ENCODE data around the gene PSMB9. TPM values are rescaled to one million over a fixed set of nuclear protein-coding genes. Genes with fewer than 3 reads are reported as not detected.
A peak's percentile ranks its signal among the peaks of the same experiment; 100 is the strongest.
"Not testable (repeated sequence)": the region's sequence is repeated elsewhere in the genome, so short reads cannot be mapped to it uniquely, and the experiment has no call there.

Gene PSMB9
- total and polyA plus RNA-seq, 12 donors, result 13.4 to 69.8 (median 40.4) TPM

- TF ChIP-seq POLR2A (IDR thresholded peaks at IDR 0.05) (no peak), CTCF (IDR thresholded peaks at IDR 0.05) (no peak)
- DNase-seq, result no peak
- H3K4me1 ChIP-seq (replicated peaks in 1 of 2), result no peaks in the 10 kb centered on the region
- no peaks in the 10 kb centered on the region for H3K36me3 ChIP-seq (replicated peaks in 1 of 2)
- WGBS, 4 donors, result 33 to 47% (median 38%) methylated on average over 28 to 35 of the region's 35 CpGs
- H3K9me3 ChIP-seq (replicated peaks in 1 of 3), result no peaks in the 10 kb centered on the region
- no peak overlapping the region for H3K4me3 ChIP-seq
- peaks cover 20% of the 10 kb centered on the region for H3K27me3 ChIP-seq
- intact Hi-C loops (cut with DNase I), result loop anchor here in 1 of 2 donors (10.0 kb wide), 1 partner anchor 55 kb away; no protein-coding TSS in a partner anchor
- no peak overlapping the region for H3K27ac ChIP-seq
Observed at GRCh38 chr6:32879691-32880090, 25.7 kb downstream of the PSMB9 start.

DNA sequence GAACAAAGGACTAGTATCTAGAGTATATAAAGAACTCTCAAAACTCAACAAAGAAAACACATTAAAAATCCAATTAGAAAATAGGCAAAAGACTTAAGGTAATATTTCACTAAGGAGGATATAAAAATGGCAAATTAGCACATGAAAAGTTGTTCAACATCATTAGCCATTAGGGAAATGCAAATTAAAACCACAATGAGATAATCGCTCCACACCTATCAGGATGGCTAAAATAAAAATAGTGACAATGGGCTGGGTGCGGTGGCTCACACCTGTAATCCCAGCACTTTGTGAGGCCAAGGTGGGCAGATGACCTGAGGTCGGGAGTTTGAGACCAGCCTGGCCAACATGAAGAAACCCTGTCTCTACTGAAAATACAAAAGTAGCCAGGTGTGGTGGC, 27.0 kb downstream of the PSMB9 start:
- not testable (repeated sequence) for DNase-seq; H3K9me3 ChIP-seq (replicated peaks in 1 of 3); H3K36me3 ChIP-seq (replicated peaks in 1 of 2); H3K4me3 ChIP-seq; H3K4me1 ChIP-seq (replicated peaks in 1 of 2); H3K27ac ChIP-seq
- intact Hi-C loops (cut with DNase I), result loop anchor here in 1 of 2 donors (10.0 kb wide), 1 partner anchor 54 kb away; no protein-coding TSS in a partner anchor
- WGBS, 4 donors, result 61 to 82% (median 79%) methylated on average over 3 of the region's 3 CpGs
- peaks cover 16% of the 10 kb centered on the region for H3K27me3 ChIP-seq

DNA sequence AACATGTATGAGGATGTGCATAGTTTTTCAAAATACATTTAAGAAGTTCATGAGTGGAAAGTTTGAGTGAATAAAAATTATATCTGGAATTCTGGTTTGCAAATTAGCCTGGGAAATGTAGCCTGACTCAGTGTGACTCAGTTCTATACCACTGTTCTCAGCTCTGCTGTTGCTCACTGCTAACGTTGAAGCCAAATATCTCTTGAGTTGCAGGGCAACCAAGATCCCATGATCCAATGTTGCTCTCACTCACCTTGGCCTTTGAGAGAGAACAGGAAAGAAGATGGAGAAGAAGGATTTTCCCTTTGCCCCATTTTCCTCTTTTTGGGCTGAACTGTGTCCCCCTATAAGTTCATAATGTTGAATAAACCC, 28.9 kb downstream of the PSMB9 start:
- no peak for TF ChIP-seq CTCF (IDR thresholded peaks at IDR 0.05)
- no peaks in the 10 kb centered on the region for H3K9me3 ChIP-seq (replicated peaks in 1 of 3)
- 0 to 37% (median 26%) methylated on average over 1 of the region's 1 CpG for WGBS, 4 donors
- intact Hi-C loops (cut with DNase I), result loop anchor here in 1 of 2 donors (10.0 kb wide), 1 partner anchor 52 kb away; no protein-coding TSS in a partner anchor
- H3K4me1 ChIP-seq (replicated peaks in 1 of 2), result peaks cover 12 to 20% of the 10 kb centered on the region in 2 donors
- DNase-seq, result no peak
- H3K36me3 ChIP-seq (replicated peaks in 1 of 2), result no peaks in the 10 kb centered on the region
- H3K4me3 ChIP-seq, result no peak overlapping the region
- H3K27ac ChIP-seq, result no peak overlapping the region
- H3K27me3 ChIP-seq, result peaks cover 9% of the 10 kb centered on the region

- peak overlapping the region in 2 of 5 donors; percentile 6 to 41 for H3K27ac ChIP-seq
- DNase-seq, result peak in 6 of 7 donors; percentile 54 to 84 (median 76)
- 16 to 34% (median 26%) methylated on average over 4 to 5 of the region's 5 CpGs for WGBS, 4 donors
- TF ChIP-seq CTCF (IDR thresholded peaks at IDR 0.05) (no peak), POLR2A (IDR thresholded peaks at IDR 0.05) (no peak)
- intact Hi-C loops (cut with DNase I), result loop anchor here in 1 of 2 donors (10.0 kb wide), 1 partner anchor 51 kb away; no protein-coding TSS in a partner anchor
- H3K9me3 ChIP-seq (replicated peaks in 1 of 3), result no peaks in the 10 kb centered on the region
- peaks cover 9% of the 10 kb centered on the region for H3K27me3 ChIP-seq
- no peak overlapping the region for H3K4me3 ChIP-seq
- H3K36me3 ChIP-seq (replicated peaks in 1 of 2), result no peaks in the 10 kb centered on the region
- peaks cover 12 to 20% of the 10 kb centered on the region in 2 donors for H3K4me1 ChIP-seq (replicated peaks in 1 of 2)
Observed at GRCh38 chr6:32883789-32884188, 29.8 kb downstream of the PSMB9 start.

DNA sequence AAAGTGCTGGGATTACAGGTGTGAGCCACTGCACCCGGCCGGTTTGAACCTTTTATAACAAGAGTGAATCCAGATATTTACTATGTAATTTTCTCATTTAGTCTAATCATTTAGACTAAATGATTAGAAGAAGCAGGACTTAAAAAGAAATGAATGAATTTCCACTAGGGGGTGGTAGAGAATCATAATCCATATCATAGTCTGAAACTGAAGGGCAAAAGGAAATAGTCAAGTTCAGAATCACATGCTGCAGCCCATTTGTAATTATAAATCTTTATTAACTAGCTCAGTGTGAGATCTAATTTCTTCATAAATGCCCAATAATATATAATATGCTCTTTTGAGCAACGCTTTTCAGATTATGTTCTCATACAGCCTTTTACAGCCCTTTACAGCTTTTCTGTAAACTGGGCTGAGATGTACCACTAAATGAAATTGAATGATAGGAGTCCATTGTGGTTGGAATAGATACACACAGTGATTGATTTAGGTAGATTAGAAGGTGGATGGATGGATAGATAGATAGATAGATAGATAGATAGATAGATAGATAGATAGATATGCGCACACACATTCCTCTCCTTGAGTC, 31.8 kb downstream of the PSMB9 start:
- TF ChIP-seq POLR2A (IDR thresholded peaks at IDR 0.05) (no peak), CTCF (IDR thresholded peaks at IDR 0.05) (peak; percentile 59 to 87 (median 76))
- H3K27ac ChIP-seq, result peak overlapping the region in 1 of 5 donors; percentile 24
- no peaks in the 10 kb centered on the region for H3K27me3 ChIP-seq
- H3K4me1 ChIP-seq (replicated peaks in 1 of 2), result peaks cover 12 to 20% of the 10 kb centered on the region in 2 donors
- no peaks in the 10 kb centered on the region for H3K36me3 ChIP-seq (replicated peaks in 1 of 2)
- 26 to 35% (median 34%) methylated on average over 4 of the region's 4 CpGs for WGBS, 4 donors
- H3K9me3 ChIP-seq (replicated peaks in 1 of 3), result no peaks in the 10 kb centered on the region
- no peak for DNase-seq
- H3K4me3 ChIP-seq, result no peak overlapping the region
- intact Hi-C loops (cut with DNase I), result loop anchor here (5.0 to 10.0 kb wide), 3 partner anchors 49 to 102 kb away; no protein-coding TSS in a partner anchor
